ENCODE measurements around the gene FMNL2.

FMNL2 gene

DNA sequence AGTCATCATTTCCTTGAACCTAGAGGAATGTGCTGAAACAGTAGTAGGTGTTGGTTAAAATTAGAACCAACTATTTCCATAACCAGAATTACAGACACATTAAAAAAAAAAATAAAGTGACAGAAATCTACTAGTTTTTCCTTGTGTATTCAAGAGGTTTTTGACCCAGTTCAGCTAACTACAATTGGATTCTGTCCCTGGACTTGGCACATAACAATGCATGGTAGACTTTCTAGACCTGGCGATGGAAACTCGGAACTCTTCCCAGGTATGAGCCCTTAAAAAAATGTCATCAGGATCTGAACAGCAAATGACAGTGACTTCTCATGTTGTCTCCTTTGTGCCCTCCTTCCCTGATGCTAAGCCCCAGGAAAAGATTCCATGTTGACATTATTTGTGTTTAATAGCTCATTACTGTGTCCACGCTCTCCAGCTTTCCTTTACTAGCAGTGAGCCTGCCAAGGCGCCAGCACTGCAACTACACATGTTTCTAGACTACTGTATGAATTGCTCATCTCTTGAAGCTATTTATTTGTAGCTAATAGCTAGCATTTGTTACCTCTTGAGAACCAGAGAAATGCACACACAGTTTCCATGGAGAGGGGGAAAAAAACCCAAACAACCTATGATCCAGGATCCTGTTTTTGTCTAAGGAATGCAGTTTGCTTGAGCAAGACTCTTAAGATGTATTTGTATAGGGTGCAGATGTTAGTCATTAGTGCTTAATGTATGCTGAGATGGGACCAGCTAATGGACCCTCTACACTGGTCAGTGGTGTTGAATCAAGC lies 148.5 kb downstream of the FMNL2 start:
- DNase-seq (ENCODE audit: extremely low spot score, insufficient read length, low read depth) (no peak), FAIRE-seq (no peak)

DNA sequence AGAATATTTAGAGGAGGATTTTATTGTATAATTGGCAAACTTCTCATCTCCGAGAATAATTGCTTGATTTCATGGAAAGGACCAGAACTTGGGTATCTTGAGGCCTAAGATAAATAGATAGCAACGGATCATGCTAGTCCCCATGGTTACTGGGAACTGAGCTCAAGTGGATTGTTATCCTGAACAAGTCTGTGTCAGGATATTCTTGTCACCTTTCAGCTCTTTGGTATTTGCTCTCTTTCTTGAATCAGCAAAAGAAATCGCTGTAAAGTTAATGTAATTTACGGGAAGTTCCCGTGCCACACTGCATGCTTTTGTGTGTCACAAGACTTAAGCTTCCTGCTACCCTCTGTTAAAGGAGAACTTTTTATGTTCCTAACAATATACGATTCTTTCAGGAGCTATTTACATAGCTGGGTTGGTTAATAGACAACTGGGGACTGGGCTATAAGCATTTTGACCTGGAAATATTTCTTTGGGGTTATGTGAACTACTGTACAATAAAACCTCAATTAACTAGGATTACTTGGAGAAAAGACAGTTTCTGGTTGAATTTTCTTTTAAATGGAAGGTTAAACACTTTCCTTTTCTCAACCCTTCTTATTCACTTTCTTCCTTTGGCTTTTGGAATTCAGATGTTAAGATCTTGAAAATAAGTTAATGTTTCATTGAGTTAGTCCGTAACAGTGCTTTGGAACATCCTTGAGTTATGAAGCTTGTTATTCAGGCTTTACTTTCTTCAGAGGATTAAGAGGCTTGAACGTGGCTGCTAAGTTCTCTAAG lies 151.2 kb downstream of the FMNL2 start:
- no peak for DNase-seq (ENCODE audit: extremely low spot score, insufficient read length, low read depth)
- no peak for FAIRE-seq

DNA sequence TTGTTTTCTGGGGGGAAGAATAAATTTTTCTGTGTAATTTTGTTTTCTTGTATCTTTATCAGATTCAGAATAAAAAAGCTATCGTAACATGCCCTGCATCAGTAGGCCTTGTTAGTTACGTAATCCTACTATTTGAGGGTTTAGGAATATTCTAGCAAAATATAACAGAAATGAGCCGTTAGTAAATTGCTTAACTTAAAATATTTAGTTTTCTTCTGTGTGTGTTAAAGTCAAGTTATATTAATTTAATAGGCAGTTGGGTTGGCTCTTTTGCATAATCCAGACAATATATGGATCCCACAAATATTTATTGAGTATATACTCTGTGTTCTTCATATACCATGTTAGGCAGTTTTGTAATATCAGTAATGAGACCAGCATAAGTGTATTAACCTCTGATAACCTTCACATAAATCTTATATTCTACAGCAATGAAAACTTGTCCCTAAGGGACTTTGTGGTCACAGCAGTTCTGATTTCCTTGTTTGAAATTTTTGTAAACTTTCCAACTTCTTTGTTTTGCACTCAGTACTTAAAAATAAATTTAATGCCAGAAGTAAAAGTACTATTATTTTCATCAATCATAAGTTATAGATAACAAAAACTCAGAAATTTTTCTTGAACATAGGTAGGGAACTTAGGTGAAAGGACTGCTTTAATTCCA lies 151.9 kb downstream of the FMNL2 start:
- no peak for FAIRE-seq
- no peak for DNase-seq (ENCODE audit: extremely low spot score, insufficient read length, low read depth)

DNA sequence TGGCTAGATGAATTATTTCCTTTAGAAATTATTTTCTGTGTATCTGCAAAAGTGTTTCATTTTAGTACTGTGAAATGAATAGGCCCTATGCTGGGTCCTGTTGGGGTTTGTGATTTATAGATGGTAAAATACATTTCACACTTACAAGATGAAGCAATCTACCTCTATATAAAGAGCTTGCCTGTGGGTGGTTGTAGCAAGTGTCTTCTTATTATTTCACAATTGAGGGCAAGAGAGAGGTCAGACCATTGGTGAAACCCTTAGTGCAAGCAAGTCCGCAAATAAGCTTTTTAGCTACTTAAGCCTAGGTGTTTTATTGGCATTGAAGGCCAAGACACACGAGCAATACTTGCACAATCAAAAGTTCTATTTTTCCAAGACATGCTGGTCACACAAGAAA lies 153.1 kb downstream of the FMNL2 start:
- no peak for FAIRE-seq

DNA sequence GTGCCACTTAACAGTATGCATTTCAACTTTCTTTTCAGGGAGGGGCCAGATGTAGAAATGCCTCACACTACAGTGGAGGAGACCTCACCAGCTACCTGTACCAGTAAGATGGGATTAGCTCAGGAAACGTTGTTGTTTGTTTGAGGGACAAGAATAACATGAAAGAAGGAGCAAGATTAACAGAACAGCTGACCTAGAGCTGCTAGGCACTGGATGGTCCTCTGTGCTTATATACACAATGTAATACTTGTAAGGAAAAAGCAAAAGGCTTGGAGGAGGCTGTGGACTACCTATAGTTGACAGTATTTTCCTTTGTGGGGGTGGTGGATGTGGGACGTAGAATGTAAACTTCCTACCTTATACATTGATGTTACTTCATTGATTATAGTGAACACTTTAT lies 154.4 kb downstream of the FMNL2 start:
- no peak for DNase-seq (ENCODE audit: extremely low spot score, insufficient read length, low read depth)
- FAIRE-seq: no peak

More for the DNA sequence above, 153.1 kb downstream of the FMNL2 start:
- DNase-seq (ENCODE audit: extremely low spot score, insufficient read length, low read depth): no peak

DNA sequence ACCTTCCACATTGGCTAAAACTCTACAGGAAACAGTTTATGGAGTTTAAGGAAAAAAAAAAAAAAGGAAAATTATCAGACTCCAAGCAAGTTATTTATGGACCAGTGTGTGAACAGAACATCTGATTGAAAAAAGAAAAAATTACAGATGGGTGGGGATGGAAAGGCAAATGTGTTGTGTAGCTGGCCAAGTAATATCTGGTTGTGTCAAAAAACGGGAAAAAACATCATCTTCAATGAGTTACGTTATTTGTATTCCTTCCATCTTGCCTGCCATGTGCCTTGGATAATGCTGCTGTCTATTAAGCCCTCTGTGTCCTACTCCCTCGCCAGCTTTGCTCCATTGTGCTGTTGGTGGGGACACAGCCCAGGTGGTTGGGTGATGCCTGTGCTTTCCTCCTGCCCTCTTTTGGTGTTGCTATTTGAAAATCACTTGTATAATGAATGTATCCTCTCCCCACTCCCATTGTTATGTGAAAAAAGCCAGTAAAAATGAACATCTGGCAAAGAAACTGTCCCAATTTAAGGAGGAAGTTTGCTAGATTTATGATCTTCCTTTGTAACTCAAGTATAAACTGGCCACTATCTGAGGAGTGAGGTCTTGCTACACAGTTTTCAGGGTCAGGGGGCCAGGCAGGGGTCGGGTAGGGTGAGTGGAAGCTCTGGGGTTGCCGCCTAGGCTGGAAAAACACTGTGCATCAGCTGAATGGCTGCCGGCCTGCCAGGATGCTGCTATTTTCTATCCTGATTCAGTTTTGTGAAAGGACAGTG lies 155.9 kb downstream of the FMNL2 start:
- DNase-seq (ENCODE audit: extremely low spot score, insufficient read length, low read depth) (no peak), FAIRE-seq (no peak)

DNA sequence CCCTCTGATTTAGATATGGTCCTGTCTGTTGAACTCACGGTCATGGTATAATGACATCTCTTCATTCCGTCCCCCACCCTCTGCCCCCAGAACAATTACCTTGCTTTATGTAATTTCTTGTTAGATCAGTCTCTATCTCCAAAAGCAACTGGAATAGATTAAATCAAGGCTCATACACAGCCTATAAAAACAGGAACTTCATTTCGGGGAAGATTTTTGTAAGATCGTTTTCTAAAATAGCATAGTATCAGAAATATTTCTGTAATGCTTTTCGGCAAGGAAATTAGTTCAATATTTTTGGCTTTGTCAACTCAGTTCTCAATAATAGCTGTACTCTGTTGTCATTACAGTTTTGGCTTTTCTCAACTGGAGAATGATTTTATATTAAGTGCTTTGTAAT lies 157.2 kb downstream of the FMNL2 start:
- no peak for FAIRE-seq
- no peak for DNase-seq (ENCODE audit: extremely low spot score, insufficient read length, low read depth)

DNA sequence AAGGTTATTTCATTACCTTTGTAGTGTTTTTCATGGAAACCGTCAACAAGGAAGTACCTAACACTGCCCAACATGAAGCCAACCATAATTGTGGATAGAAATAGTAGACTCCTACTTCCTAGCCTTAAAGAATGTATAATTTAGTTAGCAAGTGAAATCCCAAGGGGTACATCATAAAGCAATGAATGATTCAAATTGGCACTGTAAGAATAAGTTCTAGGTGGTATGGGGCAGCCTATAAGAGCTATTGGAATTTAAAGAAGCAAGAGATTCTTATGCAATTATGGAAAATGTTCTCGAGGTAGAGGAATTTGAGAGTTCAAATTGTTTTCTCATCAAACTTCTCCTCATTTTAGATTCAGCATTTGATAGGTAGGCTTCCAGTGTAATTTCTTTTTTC lies 157.9 kb downstream of the FMNL2 start:
- no peak for DNase-seq (ENCODE audit: extremely low spot score, insufficient read length, low read depth)
- FAIRE-seq: no peak

DNA sequence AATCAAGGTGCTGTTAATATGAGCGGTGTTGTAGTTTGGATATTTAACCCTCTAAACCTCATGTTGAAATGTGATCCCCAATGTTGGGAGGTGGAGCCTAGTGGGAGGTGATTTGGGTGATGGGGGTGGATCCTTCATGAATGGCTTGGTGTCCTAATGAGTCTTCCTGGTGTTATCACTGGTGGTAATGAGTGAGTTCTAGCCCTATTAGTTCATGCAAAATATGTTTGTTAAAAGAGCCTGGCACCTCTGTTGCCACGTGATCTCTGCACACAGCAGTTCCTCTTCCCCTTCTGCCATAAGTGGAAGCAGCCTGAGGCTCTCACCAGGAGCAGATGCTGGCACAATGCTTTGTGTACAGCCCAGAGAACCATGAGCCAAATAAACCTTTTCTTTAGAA lies 158.4 kb downstream of the FMNL2 start:
- DNase-seq (ENCODE audit: extremely low spot score, insufficient read length, low read depth): no peak
- no peak for FAIRE-seq

DNA sequence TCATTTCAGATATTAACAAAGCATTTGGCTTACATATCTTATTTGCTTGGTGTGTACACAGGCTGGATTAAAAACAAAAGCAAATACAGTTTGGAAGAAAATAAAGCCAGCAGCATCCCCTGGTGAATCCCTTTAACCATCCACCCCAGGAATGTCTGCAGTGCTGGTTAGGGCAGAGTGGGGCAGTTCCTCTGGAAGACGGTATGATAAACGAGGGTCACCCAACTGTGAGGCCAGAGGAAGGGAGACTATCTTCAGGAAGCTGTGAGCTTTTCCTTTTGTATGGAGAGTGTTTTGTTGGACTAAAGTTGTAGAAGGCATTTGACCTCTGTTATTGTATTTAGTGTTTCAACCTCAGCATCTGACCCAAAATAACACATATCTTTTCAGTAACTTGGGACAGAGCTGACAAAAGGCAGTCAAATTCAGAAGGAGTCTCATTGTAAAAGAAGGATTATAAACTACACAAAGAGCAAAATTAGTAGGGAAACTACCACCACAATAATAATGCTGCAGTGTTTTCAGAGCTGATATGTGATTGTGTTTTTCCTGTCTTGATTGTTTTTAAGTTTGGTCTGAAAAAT lies 159.1 kb downstream of the FMNL2 start:
- DNase-seq (ENCODE audit: extremely low spot score, insufficient read length, low read depth) (no peak), FAIRE-seq (no peak)

DNA sequence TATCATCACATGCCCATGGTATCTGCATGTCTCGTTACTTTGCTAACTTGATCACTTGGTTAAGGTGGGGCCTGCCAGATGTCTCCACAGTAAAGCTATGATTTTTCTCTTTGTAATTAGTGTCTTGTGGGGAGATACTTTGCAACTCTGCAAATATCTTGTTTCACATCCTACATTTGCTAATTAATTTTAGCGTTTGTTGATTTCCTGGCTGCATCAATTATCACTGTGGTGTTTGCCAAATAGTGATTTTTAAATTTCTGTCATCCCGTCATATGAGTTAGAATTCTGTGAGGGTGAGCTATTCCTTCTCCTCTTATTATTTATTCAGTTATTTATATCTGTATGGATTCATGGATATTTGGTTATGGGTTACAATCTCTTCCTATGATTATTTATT lies 161.4 kb downstream of the FMNL2 start:
- DNase-seq (ENCODE audit: extremely low spot score, insufficient read length, low read depth): no peak
- FAIRE-seq: no peak

DNA sequence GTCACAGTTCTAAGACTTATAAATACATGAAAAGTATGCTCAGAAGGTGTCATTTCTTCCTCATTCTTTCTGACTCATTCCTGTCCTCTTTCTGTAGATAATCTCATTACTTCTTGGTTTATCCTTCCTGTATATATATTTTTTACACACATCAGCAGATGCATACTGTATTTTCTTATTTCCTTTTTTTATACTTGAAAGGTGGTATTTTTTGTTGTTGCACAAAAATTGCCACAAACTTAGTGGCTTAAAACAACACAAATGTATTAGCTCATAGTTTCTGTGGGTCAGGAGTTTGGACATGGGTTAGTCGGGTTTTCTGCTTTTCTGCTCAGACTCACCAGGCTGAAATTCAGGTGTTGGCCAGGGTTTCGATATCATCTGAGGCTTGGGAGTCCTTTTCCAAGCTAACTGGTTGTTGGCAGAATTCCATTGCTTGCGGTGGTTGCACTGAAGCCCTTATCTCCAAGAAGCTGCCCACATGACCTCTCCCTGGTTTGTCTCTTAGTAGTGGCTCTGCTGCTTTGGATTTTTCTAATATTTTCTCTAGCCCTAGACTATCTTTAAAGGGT lies 162.6 kb downstream of the FMNL2 start:
- DNase-seq (ENCODE audit: extremely low spot score, insufficient read length, low read depth) (no peak), FAIRE-seq (peak; percentile 63)

DNA sequence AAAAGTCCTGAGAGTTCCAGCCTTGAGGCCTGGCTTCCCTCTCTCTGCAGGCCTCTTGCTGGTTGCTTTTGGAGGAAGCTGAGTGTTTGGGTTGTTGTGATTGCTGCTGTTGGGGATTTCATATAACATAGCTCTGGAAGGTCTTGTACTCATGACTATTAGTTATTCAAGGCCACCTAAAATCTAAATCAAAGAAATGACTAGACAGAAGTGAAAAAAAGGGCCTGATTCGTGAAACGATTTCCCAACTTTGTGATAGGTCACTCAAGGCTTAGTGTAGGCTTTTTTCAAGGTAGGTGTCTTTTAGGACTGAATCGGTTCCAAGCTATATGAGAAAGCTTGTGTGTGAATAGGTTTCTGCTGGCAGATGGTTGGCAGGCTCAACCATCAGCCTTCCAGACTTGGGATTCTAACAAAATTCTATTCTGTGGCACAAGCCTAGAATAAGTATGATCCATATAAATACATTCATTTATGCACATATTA lies 164.4 kb downstream of the FMNL2 start:
- FAIRE-seq (no peak), DNase-seq (ENCODE audit: extremely low spot score, insufficient read length, low read depth) (no peak)

DNA sequence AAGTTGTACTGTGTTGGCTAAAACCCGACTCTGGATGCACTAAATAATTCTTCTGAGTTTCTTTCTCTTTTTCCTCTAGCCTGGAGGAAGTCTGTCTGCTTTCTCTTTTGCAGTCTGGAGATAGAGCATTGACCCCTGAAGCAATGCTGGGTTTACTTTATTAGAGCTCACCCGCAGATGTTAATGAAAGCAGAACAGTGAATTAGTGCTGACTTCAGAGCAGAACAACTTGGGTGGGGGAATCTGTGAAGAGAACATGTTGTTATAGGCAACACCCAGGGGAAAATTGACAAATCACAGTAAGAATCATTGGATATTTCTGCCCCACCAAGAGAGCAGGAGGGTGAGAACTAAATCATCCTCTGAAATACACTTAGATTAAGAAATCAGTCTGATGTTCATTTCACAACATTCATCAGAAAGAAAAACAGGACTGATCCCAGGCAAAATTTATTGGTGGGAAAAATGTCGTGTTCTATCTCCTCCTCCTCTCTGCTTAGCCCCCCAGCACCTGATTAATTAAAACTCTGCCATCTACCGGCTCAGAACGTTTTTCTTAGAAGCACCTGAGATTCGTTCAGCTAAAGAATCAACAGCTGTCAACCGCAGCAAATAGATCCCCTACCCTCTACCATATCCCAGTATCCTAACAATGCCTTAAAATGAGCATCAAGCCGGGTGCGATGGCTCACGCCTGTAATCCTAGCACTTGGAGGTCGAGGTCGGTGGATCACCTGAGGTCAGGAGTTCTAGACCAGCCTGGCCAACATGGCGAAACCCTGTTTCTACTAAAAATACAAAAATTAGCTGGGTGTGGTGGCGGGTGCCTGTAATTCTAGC lies 165.1 kb downstream of the FMNL2 start:
- DNase-seq (ENCODE audit: extremely low spot score, insufficient read length, low read depth): no peak
- no peak for FAIRE-seq

DNA sequence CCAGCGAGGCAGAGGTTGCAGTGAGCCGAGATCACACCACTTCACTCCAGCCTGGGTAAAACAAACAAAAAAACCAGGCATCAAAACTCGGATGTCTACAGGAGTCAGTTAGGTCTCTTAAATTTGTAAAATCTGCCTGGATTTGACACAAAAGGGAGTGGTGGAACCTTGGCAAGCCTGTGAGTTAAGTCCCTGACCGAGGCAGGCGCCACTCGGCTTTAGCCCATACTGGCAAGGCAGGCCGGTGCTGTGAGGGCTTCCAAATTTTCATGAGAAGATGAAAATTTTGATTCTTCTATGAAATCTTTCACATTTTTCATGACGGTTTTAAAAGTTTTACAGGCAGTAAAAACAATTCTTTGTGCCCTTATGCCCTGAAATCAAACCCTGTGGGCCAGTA lies 165.8 kb downstream of the FMNL2 start:
- DNase-seq (ENCODE audit: extremely low spot score, insufficient read length, low read depth) (no peak), FAIRE-seq (peak; percentile 9)

DNA sequence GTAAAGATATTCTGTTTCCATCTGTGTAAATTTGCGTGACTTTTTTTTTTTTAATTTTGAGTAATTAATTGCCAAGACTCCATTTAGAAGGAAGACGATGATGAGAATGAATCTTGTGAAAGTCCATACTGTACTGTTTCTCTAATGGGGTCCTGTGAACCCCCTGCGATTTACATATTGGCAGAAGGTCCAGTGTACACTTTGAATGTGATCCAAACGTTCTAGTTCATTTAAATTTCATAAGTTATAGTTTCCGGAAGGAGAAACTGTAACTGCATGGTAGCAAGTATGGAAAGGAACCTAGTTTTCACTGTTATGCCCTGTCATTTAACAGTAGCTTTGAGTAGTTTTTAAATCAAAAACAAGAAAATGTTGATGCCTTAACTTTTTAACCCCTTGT lies 166.7 kb downstream of the FMNL2 start:
- DNase-seq (ENCODE audit: extremely low spot score, insufficient read length, low read depth): no peak
- FAIRE-seq: no peak

DNA sequence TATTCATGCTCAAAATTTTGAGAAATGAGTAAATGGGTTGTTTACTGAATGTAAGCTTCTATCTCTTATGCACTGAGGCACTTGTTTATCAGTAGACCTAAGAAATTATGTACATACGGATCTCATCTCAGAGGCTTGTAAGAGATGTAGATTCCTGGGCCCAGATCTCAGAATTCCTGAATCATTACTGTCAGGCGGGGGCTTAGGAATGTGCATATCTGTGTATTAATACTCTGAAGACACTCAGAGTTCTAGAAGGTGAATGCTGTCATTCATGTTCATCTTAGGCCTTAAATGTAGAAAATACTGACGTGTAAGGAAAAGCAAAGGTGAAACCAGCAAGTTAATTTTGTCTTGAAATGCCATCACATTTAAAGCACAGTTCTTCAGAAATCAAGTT lies 169.6 kb downstream of the FMNL2 start:
- no peak for DNase-seq (ENCODE audit: extremely low spot score, insufficient read length, low read depth)
- FAIRE-seq: no peak

DNA sequence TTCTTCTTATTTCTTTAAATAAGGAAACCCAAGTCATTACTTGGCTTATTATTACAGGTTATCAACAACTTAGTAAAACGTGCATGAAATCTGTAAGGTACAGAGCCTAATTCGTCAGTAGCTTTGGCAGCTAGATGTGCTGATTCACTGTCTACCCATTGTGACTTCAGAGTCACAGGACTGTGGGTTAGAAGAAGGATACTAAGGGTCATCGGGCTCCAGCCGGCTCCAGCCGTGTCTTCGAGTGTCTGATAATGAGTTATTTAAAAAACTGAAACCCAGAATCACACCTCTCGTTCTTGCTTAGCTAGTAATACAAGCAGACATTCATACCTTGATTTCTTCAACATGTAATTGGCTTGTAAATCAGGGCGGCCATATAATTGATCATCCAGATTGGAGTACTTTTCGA lies 170.5 kb downstream of the FMNL2 start:
- DNase-seq (ENCODE audit: extremely low spot score, insufficient read length, low read depth) (no peak), FAIRE-seq (no peak)

DNA sequence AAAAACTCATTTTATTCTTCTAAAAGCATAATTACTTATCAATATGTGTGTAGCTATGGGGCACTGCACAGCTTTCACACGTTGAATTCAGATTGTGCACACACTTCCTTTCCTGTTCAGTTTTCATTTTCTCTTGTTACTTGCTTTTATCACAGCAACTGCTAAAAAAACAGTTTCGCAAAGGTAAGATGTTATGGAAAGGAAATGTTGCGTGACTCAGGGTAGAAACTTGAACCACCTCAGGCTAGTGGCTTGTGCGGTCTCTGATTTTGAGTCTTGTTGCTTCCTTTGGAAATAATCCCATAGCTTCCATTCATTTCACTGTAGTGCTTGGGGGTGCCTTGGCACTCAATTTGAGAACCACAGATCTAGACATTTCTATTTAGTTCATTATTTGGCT lies 171.9 kb downstream of the FMNL2 start:
- DNase-seq (ENCODE audit: extremely low spot score, insufficient read length, low read depth): no peak
- peak; percentile 79 for FAIRE-seq

Data from GM18507 (cell line).